Tibial artery (tissue), 4 donors: ENCODE results near the gene TBC1D1.
A peak's percentile ranks its signal among the peaks of the same experiment; 100 is the strongest.

Experiments
- DNase-seq, 2 donors: peaks; one replicate each; pipeline ENCODE4 v3.0.0-alpha.2; 2019
- H3K27ac ChIP-seq, 2 donors: fragments of 200-600 bp; sonication (generic) in 1 of 2; 1 replicate in 1 of 2; 2 replicates in 1 of 2; pipeline ENCODE4 v1.5.1; 2018 to 2019; ENCODE audit warnings: mild to moderate bottlenecking in 1 of 2
- H3K27me3 ChIP-seq, 2 donors: fragments of 200-600 bp; sonication (generic) in 1 of 2; one replicate each; pipeline versions ENCODE4 v1.5.1 to v1.6.0; 2016 to 2019
- H3K36me3 ChIP-seq, 3 donors: fragments of 200-600 bp; sonication (generic) in 2 of 3; one replicate each; pipeline ENCODE4 v1.5.1; 2016 to 2019; ENCODE audit warnings: mild to moderate bottlenecking in 2 of 3
- H3K4me1 ChIP-seq, 4 donors: fragments of 200-600 bp; sonication (generic) in 2 of 4; 1 replicate in 3 of 4; 2 replicates in 1 of 4; pipeline ENCODE4 v1.5.1; 2016 to 2019
- H3K4me3 ChIP-seq, 2 donors: fragments of 200-600 bp; sonication (generic) in 1 of 2; 1 replicate in 1 of 2; 2 replicates in 1 of 2; pipeline ENCODE4 v1.5.1; 2018 to 2019; ENCODE audit warnings: mild to moderate bottlenecking in 2 of 2
- H3K9me3 ChIP-seq, 3 donors: fragments of 200-600 bp; sonication (generic) in 1 of 3; one replicate each; pipeline ENCODE4 v1.5.1; 2016 to 2019
- intact Hi-C: fragments of 100-400 bp; cut with DNase I; formaldehyde crosslinking; loops from one replicate; pipeline ENCODE4 v1.15.0; 2023; ENCODE audit warnings: low total_unique reads
- TF ChIP-seq, protein P1 (sequence below), 2 experiments: fragments of 200-600 bp in 1 of 2; fragments of 450-650 bp in 1 of 2; IDR thresholded peaks; one replicate each; pipeline ENCODE4 v1.5.1; 2017 to 2019; ENCODE audit warnings: antibody characterized with exemption in 2 of 2, mild to moderate bottlenecking in 1 of 2, moderate library complexity in 1 of 2

Gene TBC1D1

DNA sequence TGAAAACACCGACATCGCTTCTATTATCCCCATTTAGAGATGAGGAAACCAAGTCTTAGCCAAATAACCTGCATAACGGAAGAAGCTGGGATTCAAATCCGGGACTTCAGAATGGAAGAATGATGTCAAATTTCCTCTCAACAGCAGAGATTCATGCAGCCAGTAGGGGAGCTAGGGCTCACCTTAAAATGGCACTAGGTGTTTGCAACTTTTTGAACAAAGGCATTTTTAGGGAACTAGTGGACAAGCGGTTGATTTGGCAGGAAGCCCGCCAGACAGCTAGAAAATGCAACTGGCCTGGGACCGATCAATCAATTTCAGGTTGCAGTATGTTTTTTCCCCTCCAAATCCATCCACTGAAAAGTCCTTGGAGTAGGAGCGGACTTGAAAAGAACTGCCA is 293.5 kb downstream of the TBC1D1 start:
- Histone ChIP-seq H3K9me3 (no peaks in the 10 kb centered on the region), H3K27me3 (no peaks in the 10 kb centered on the region), H3K4me3 (no peak overlapping the region), H3K27ac (no peak overlapping the region), H3K36me3 (no peaks in the 10 kb centered on the region), H3K4me1 (peaks cover 0 to 23% (median 14%) of the 10 kb centered on the region in 4 donors)
- TF ChIP-seq, protein P1, sequence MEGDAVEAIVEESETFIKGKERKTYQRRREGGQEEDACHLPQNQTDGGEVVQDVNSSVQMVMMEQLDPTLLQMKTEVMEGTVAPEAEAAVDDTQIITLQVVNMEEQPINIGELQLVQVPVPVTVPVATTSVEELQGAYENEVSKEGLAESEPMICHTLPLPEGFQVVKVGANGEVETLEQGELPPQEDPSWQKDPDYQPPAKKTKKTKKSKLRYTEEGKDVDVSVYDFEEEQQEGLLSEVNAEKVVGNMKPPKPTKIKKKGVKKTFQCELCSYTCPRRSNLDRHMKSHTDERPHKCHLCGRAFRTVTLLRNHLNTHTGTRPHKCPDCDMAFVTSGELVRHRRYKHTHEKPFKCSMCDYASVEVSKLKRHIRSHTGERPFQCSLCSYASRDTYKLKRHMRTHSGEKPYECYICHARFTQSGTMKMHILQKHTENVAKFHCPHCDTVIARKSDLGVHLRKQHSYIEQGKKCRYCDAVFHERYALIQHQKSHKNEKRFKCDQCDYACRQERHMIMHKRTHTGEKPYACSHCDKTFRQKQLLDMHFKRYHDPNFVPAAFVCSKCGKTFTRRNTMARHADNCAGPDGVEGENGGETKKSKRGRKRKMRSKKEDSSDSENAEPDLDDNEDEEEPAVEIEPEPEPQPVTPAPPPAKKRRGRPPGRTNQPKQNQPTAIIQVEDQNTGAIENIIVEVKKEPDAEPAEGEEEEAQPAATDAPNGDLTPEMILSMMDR (IDR thresholded peaks at IDR 0.05): no peak
- no peak for DNase-seq
- intact Hi-C loops: no loop called here

DNA sequence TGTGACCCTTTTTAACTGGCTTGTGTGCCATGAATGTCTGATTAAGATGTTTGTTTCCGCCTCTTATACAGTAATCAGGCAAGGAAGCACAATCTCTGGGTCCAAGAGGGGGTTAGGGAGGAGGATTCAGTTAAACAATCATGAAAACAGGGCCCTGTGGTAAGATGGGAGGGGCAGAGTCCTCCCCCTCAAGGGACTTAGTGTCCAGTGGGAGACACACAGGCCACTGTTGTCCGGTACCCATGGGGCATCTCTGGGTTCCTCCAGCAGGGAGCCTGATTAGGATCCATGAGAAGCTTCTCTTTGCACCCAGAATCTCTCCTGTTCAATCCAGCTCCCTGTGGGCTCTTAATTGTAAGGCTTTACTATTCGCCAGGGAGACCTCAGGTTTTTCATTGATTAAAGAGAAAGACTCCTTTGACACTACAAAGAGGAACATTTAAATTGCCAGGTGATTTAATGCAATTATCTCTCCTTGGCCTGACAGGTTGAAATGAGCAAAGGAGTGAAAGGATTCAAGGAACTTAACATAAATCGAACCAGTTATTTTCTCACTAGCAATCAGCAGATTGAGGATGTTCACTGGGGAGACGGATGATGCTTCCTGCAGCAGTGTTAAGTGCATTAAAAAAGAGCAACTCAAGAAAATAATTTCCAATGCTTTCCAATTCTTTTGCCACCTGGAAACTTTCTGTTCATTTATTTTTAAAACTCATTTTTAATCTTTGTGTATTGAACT is 294.7 kb downstream of the TBC1D1 start:
- DNase-seq: no peak
- H3K4me3 ChIP-seq: no peak overlapping the region
- no peaks in the 10 kb centered on the region for H3K9me3 ChIP-seq
- TF ChIP-seq, protein P1 (IDR thresholded peaks at IDR 0.05): no peak
- H3K36me3 ChIP-seq: no peaks in the 10 kb centered on the region
- H3K27ac ChIP-seq: no peak overlapping the region
- peaks cover 0 to 27% (median 22%) of the 10 kb centered on the region in 4 donors for H3K4me1 ChIP-seq
- intact Hi-C loops: no loop called here
- no peaks in the 10 kb centered on the region for H3K27me3 ChIP-seq

GRCh38 chr4:38188136-38188535 is 297.3 kb downstream of the TBC1D1 start:
- Histone ChIP-seq H3K27ac (peak overlapping the region in 1 of 2 donors; percentile 67), H3K27me3 (no peaks in the 10 kb centered on the region), H3K36me3 (no peaks in the 10 kb centered on the region), H3K9me3 (no peaks in the 10 kb centered on the region), H3K4me3 (no peak overlapping the region), H3K4me1 (peaks cover 0 to 43% (median 34%) of the 10 kb centered on the region in 4 donors)
- intact Hi-C loops: loop anchor here (2.0 kb wide), 1 partner anchor 131 kb away; no protein-coding TSS in a partner anchor
- DNase-seq: no peak
- TF ChIP-seq, protein P1 (IDR thresholded peaks at IDR 0.05): no peak

DNA sequence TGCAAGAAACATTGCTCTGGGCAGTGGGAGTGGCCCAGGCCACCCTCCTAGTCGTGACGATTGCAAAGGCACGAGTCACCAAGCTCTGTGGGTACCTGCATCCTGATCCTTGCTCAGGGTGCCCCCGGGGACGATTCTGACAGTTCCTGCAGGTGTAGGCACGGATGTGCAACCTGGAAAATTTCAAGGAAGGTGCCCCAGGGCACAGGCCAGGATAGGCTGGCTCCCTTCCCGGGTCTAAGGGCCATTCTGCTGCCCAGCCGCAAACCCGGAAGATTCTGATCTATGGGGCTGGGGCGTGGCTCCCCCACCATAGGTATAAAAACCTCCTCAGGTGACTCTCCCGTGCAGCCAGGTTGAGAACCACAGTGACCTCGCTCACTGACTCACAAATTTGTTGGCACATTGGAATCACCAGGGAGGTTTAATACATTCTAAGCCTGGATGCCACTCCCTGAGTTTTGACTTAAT is 297.8 kb downstream of the TBC1D1 start:
- intact Hi-C loops: loop anchor here (2.0 kb wide), 1 partner anchor 130 kb away; no protein-coding TSS in a partner anchor
- H3K27ac ChIP-seq: peak overlapping the region; percentile 67 to 75
- H3K27me3 ChIP-seq: no peaks in the 10 kb centered on the region
- TF ChIP-seq, protein P1 (IDR thresholded peaks at IDR 0.05): no peak
- no peak overlapping the region for H3K4me3 ChIP-seq
- H3K4me1 ChIP-seq: peaks cover 0 to 43% (median 35%) of the 10 kb centered on the region in 4 donors
- no peaks in the 10 kb centered on the region for H3K9me3 ChIP-seq
- no peak for DNase-seq
- no peaks in the 10 kb centered on the region for H3K36me3 ChIP-seq
